Measurements from ENCODE around the gene B3GNT3.

GRCh38 chr19:17796013-17796837 lies 1.3 kb downstream of the B3GNT3 start:
- TF ChIP-seq CTCF (IDR thresholded peaks at IDR 0.05) (no peak), POLR2A (IDR thresholded peaks at IDR 0.05) (peak; percentile 44)
